Activated T-cell treated with anti-CD3 and anti-CD28 coated beads for 48 hours (primary cell): ENCODE measurements around the gene PDE4D.

Experiments
- DNase-seq: peaks from one replicate; pipeline ENCODE4 v3.0.0-alpha.2; 2020; ENCODE audit warnings: low read depth

The PDE4D gene

DNA sequence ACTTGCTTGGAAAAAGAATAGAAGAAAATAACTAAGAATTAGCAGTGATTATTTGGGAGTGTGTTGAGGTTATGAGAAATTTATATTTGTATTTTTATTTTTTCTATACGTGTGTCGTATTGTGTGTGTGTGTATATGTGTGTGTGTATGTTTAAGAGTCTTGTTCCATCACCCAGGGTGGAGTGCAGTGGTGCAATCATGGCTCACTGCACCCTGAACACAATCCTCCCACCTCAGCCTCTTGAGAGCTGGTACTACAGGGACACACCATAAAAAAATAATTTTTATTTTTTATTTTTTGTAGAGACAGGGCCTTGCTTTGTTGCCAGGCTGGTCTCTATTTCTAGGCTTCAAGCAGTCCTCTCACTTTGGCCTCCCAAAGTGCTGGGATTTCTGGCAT is 643.8 kb downstream of the PDE4D start:
- DNase-seq: no peak

- DNase-seq: no peak
Observed at GRCh38 chr5:59249160-59249559, 644.4 kb downstream of the PDE4D start.

DNA sequence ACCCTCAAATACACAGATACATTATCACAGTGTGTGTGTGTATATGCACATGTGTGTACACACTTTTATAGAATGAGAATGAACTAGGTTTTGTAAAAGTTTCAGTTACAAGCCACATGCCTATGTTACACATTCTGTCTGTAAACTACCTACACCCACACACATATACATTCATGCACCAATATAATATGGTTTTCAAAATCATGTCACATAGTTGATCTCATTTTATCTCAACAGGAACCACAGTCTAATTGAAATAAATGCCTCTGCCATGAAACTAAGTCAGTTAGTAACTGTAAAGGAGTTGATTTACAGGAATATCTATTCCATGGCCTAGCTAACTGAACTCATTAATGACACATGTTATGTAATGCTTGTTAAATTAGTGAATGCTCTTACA is 646.6 kb downstream of the PDE4D start:
- DNase-seq: no peak

DNA sequence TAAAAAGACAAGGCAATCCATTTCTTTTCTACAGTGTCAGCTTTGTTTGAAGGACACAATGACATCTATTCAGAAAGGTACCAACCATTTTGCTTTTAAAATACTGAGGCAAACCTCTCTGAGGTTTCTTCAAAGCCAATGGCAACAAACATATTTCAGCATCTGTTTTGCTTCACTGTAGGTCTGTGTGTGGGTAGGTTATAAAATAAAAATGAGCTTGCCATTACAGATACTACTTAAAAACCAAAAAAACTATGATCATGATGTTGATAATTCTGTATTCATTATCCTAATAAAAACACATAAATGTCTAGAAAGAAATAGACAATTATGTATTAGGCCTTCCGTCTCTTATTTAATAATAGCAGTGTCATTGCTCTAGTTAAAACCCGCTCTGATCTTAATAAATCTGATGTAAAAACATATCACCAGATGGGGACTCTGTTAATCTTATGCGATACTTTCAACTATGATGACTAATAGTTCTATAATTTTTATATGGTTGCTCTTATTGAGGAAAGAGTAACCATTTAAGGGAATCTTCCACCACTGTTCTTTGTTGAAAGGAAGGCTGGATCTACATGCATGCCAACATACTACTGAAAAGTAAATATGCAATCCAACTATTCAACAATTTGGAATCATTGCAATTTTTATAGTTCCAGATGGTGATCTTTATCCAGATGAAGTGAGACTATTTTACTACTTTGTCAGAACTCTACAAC is 647.2 kb downstream of the PDE4D start:
- no peak for DNase-seq

DNA sequence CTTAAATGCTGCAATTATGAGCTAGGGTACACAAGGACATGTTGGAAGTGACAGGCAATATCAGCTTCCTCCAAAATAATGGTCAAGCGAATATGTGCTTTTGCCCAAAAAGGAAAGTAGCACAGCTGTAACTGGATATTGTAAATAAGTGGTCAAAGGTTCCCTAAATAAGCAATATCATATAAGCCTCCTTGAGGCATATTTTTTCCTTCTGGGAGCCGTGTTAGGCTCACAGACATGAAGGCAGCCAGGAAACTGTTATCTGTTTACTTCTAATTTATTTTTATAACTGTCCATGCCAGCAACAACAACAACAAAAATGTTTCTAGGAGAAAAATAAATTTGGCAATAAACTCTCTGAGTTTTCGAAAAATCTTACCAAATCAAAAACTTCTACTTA is 648.3 kb downstream of the PDE4D start:
- DNase-seq: no peak

DNA sequence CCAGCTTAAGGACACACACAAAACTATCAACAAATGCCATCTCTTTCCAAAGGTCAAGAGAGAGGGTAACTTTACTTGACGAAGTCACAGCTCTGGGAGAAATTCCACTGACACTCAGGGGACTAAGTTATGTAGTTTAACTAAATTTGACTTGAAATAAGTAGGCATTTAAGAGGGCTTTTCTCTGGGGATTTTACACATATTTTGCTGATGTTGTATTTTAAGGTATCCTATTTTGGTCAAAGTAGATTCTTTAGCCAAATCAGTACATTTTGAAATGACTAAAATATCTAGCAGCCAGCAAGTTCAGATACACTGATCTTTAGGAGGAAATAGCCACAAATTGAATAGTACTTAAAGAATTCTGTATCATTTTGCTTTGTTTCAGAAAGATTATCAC is 652.0 kb downstream of the PDE4D start:
- DNase-seq: no peak

- no peak for DNase-seq
Observed at GRCh38 chr5:59241119-59241518, 652.4 kb downstream of the PDE4D start.

DNA sequence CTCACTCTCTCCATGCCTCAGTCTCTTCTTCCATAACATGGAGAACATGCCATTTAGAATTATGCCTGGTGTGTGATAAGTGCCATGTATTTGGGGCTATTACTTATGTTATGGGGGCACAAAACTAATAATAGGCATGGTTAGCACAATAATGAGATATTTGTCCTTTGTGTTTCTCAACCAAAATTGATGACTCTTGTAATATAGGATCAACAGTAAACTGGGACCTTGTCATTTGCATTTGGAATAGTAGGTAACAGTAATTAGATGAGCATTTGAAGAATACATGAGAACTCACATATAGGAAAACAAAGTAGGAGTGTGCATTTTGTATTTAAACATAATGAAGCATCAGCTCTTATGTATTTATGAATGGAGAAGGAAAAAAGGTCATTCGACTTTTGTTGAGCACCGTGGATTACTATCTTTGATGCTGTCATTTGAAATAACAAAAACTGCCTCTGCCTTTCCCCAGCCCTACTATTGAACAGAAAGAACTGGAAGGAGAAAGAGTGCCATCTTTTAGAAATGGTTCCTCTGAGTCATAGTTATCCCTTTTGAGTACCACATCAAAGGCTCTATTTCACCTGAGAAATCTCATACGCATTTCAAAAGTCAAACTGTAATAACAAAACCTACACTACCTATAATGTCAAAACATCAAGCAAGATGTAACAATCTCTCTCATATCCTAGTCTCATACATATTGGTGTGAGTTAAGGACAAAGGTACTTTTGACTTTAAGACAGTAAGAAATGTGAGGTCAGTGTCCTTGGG is 655.2 kb downstream of the PDE4D start:
- no peak for DNase-seq

- no peak for DNase-seq
Observed at GRCh38 chr5:59236986-59237385, 656.5 kb downstream of the PDE4D start.

DNA sequence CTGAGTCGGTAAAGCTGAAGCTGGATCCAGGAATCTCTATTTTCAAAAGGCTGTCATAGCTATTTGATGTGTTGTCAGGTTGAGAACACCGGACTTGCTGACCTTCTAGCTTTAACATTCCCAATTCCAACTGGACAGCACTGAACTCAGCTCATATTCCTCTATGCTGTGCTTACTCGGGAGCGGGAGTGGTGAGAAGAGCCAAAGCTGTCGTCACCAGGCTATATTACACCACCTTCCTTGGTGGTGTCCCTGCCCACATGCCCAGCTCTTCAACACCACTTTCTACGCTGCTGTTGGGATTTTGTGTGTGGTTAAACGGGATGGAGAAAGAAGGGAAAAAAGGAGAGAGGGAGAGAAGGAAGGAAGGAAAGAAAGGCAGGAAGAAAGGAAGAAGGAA is 657.1 kb downstream of the PDE4D start:
- DNase-seq: no peak

DNA sequence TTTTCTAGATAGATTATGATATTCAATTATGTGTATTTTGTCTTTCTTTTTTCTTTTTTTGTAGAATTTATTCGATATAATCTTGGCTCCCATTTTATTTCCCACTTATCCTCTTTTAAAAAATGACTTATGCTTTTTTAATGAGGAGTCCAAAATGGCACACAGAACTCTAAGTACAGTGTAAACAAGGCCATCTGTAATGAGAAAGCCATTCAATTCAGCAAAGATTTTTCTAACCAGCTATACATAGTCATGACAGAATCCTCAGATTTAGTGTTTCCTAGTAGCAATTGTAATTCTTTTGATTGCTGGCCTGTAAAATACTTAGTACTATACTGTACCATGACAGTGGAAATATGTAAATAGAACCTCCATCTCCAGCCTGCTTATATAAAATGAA is 659.3 kb downstream of the PDE4D start:
- no peak for DNase-seq

GRCh38 chr5:59231221-59231931 is 662.1 kb downstream of the PDE4D start:
- no peak for DNase-seq

GRCh38 chr5:59222687-59223511 is 670.6 kb downstream of the PDE4D start:
- DNase-seq: no peak

DNA sequence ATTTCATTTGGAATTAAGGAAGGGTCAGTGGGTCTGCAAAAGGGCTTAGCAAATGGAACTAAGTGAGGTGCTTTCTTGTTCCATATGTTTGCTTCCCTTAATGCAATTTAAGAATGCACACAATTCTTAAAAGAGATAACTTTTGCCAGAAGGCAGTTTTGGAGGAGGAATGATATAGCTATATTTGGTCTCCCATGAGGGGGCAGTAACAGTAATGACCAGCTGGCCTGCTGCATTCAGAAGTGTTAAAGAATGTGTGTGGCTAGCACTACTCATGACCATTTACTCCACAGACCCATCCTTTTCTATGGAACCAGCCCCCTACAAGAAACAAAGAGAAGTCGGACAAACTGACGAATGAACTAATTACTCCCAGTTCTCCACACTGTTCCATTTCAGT is 671.8 kb downstream of the PDE4D start:
- DNase-seq: no peak

- no peak for DNase-seq
Observed at GRCh38 chr5:59218424-59219045, 675.0 kb downstream of the PDE4D start.

GRCh38 chr5:59216841-59217240 is 676.7 kb downstream of the PDE4D start:
- no peak for DNase-seq

DNA sequence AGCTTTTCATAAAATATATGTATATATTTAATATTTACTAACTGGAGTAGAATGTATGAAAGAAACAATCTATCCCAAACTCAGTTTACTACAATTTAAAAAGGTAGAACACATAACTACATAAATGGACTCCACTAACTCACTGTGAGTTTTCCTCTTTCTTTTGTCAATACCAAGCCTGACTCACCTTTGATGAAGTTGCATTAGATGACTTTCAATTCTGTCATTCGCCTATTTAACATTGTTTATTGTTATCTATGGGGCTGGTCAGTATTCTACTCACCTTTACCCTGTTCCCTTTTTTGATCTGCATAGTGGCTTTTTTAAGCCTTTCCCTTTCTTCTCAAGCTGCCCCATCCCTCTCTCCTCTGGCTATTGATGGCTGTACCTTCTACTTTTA is 680.9 kb downstream of the PDE4D start:
- no peak for DNase-seq

DNA sequence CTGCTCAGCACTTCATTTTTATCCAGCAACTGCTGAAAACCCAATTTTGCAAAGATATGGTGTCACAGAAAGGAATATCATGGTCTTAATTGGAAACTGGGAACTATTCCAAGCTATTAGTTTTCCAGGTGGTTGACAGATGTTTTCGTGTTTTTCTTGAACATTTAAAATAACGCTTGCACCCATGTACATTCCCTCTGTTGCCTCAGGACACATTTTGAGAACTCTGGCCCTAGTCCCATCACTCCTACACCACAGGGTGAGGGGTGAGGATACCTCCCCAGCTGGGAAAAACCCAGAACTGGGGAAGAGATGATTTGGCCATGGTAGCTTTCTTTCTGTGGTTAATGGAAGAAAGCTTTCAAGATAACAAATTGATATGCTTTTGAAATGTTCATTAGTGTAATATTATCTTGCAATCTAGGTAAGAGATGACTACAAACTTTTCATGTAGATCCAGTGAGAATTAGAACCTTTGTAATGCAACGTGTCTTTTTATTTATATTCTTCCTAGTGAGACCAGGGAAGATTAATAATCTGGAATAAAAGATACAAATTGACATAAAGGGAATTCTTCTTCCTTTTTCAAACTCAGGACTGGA is 683.7 kb downstream of the PDE4D start:
- DNase-seq: no peak

GRCh38 chr5:59208474-59208873 is 685.1 kb downstream of the PDE4D start:
- no peak for DNase-seq

DNA sequence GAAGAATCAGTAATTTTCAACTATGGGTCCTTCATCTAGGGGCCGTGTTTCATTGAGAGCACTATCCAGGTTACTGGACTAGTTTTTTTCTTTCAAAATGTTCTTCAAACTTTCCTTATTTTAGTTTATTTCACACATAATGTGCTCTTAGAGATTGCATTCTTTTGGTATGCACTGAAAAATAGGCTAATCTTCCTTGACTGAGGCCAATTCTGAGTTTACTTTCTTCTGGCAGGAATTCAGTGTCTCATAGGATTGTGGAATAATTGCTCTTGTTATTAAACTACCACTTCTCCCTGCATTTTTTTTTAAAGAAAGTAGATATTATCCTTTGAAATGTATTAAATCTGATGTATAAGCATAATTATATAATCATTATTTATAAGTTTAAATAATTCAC is 686.1 kb downstream of the PDE4D start:
- DNase-seq: no peak

- DNase-seq: no peak
Observed at GRCh38 chr5:59206132-59206581, 687.4 kb downstream of the PDE4D start.
